ENCODE measurements around the gene DZIP1L. TPM values are rescaled to one million over a fixed set of nuclear protein-coding genes. Genes with fewer than 3 reads are reported as not detected.

The DZIP1L gene
- total and polyA plus RNA-seq, 9 donors: 4.9 to 29.0 (median 18.9) TPM

DNA sequence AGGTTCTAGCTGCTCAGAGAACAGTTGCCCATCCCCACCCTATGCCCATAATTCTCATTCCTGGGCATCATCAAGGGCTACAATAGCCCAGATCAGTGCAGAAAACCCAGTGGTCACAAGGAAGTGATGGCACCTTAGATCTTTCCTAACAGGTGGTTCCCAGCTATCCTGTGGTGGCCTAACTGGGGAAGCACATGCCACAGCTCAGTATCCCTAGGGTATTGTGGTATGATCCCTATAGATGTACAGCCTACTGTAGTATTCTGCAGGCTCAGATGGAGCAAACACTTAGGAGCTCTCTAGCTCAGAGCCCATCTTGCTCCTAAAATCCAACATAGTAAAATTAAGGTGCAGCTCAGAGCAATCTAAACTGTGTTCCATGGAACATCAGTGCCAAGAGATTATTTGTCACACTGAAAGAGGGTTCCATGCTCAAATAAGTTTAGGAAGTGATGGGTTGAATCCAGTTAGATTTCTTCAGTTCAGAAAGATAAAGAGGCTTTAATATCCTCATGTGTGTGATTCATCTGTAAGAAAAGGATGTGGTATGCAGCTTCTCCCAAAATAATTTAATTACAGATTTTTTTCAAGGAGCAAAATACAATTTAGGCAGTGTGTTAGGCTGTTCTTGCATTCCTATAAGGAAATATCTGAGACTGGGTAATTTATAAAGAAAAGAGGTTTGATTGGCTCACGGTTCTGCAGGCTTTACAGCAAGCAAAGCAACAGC is 12.4 kb upstream of the DZIP1L start:
- no peaks in the 10 kb centered on the region for H3K9me3 ChIP-seq
- 79 to 94% (median 83%) methylated on average over 1 of the region's 1 CpG for WGBS, 3 donors
- no peak overlapping the region for H3K27ac ChIP-seq
- no peaks in the 10 kb centered on the region for H3K27me3 ChIP-seq
- H3K36me3 ChIP-seq: no peaks in the 10 kb centered on the region
- TF ChIP-seq, protein P1, sequence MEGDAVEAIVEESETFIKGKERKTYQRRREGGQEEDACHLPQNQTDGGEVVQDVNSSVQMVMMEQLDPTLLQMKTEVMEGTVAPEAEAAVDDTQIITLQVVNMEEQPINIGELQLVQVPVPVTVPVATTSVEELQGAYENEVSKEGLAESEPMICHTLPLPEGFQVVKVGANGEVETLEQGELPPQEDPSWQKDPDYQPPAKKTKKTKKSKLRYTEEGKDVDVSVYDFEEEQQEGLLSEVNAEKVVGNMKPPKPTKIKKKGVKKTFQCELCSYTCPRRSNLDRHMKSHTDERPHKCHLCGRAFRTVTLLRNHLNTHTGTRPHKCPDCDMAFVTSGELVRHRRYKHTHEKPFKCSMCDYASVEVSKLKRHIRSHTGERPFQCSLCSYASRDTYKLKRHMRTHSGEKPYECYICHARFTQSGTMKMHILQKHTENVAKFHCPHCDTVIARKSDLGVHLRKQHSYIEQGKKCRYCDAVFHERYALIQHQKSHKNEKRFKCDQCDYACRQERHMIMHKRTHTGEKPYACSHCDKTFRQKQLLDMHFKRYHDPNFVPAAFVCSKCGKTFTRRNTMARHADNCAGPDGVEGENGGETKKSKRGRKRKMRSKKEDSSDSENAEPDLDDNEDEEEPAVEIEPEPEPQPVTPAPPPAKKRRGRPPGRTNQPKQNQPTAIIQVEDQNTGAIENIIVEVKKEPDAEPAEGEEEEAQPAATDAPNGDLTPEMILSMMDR (IDR thresholded peaks at IDR 0.05): no peak
- TF ChIP-seq POLR2A (IDR thresholded peaks at IDR 0.05): no peak
- no peak for TF ChIP-seq EP300 (IDR thresholded peaks at IDR 0.05)
- DNase-seq: no peak
- H3K4me1 ChIP-seq (ENCODE audit: insufficient read depth): peaks cover 3% of the 10 kb centered on the region
- H3K4me3 ChIP-seq: no peak overlapping the region
- intact Hi-C loops (cut with DNase I): loop anchor here in 1 of 4 donors (10.0 kb wide), 1 partner anchor 127 kb away; no protein-coding TSS in a partner anchor

DNA sequence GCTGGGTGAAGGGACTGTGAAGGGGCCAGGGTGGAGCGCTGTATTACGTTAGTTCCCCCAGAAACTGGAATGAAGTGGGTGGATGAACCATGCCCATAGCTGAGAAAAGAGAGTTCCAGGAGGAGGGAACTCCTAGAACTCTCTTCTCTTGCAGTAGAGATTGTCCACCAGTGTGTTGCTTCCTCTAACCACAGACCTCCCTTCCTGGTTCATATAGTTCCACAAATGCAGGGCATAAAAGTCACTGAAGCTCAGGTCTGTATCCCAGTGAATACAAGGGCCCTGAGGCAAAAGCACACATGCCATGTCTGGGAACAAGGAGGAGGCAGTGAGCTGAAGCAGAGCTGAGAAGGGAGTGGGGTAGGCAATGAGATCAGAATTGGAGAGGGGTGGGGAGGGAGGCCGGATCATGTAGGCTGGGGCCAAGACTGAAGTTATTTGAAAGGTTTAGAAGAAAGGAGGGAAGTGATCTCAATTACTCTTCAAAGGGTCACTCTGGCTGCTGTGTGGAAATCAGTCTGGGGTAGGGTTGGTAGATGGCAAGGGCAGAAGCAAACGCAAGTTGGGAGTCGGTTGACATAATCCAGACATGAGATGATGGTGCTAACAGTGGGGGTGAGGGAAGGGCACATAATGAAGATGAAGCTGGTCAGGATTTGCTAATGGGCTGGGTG is 10.3 kb upstream of the DZIP1L start:
- no peak overlapping the region for H3K27ac ChIP-seq
- no peaks in the 10 kb centered on the region for H3K9me3 ChIP-seq
- no peaks in the 10 kb centered on the region for H3K36me3 ChIP-seq
- TF ChIP-seq POLR2A (IDR thresholded peaks at IDR 0.05): no peak
- TF ChIP-seq, protein P1 (IDR thresholded peaks at IDR 0.05): no peak
- 32 to 38% (median 34%) methylated on average over 5 of the region's 5 CpGs for WGBS, 3 donors
- H3K27me3 ChIP-seq: no peaks in the 10 kb centered on the region
- no peak for DNase-seq
- peaks cover 3% of the 10 kb centered on the region for H3K4me1 ChIP-seq (ENCODE audit: insufficient read depth)
- H3K4me3 ChIP-seq: no peak overlapping the region
- intact Hi-C loops (cut with DNase I): loop anchor here in 1 of 4 donors (10.0 kb wide), 1 partner anchor 129 kb away; no protein-coding TSS in a partner anchor

DNA sequence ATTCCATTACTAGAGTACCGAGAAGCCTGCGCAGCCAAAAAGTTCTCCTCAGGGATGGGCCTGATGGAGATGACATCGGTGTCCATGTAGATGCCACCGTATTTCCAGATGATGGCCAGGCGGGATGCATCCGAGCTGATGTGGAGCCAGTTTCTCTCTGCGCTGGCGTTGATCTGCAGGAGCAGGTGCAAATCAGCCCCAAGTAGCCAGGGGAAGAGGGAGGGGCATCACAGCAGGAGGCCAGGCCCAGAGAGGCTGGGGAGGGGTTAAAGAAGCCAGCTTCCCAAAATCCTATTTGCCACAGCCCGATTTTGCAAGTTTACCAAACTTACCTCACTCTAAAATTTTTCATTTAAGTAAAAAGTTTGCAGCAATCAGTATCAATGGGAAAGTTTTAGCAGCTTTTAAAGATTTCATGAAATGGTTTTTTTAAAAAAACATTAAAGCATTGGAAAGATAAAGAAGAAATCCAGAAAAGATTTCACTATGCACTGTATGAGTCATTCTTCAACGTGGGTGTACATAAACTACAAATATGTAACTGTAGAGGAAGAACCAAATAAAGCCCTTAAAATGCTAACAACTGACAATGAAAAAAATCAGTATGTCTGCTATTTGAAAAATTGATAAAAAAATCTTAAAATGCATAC is 9.4 kb upstream of the DZIP1L start:
- no peak overlapping the region for H3K27ac ChIP-seq
- WGBS, 3 donors: 63 to 70% (median 70%) methylated on average over 10 of the region's 10 CpGs
- intact Hi-C loops (cut with DNase I): loop anchor here in 1 of 4 donors (10.0 kb wide), 1 partner anchor 130 kb away; no protein-coding TSS in a partner anchor
- H3K36me3 ChIP-seq: no peaks in the 10 kb centered on the region
- H3K9me3 ChIP-seq: no peaks in the 10 kb centered on the region
- H3K4me3 ChIP-seq: no peak overlapping the region
- peaks cover 3% of the 10 kb centered on the region for H3K4me1 ChIP-seq (ENCODE audit: insufficient read depth)
- no peak for DNase-seq
- TF ChIP-seq EP300 (IDR thresholded peaks at IDR 0.05) (no peak), POLR2A (IDR thresholded peaks at IDR 0.05) (no peak)
- TF ChIP-seq, protein P1 (IDR thresholded peaks at IDR 0.05): no peak
- no peaks in the 10 kb centered on the region for H3K27me3 ChIP-seq

DNA sequence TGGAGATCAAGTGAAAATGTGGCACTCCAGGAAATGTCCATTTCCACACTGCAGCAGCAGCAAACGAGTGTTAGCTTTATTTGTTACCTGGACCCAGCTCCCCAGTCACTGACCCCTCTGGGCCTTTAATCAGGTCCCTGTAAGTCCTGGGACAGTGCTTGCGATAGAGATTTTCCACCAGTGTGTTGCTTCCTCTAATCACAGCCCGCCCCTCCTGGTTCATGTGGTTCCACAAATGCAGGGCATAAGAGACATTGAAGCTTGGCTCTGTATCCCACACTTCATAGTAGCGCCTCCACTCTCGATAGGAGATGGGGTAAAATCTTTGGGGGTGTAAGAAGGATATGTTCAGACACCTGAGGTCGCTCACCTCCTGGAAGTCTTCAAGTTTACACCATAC is 8.8 kb upstream of the DZIP1L start:
- Histone ChIP-seq H3K9me3 (no peaks in the 10 kb centered on the region), H3K27ac (no peak overlapping the region), H3K36me3 (no peaks in the 10 kb centered on the region), H3K4me1 (ENCODE audit: insufficient read depth) (peaks cover 3% of the 10 kb centered on the region), H3K4me3 (no peak overlapping the region), H3K27me3 (no peaks in the 10 kb centered on the region)
- TF ChIP-seq POLR2A (IDR thresholded peaks at IDR 0.05): no peak
- TF ChIP-seq, protein P1 (IDR thresholded peaks at IDR 0.05): no peak
- TF ChIP-seq EP300 (IDR thresholded peaks at IDR 0.05): no peak
- DNase-seq: no peak
- intact Hi-C loops (cut with DNase I): loop anchor here in 1 of 4 donors (10.0 kb wide), 1 partner anchor 131 kb away; no protein-coding TSS in a partner anchor
- WGBS, 3 donors: 94 to 97% (median 96%) methylated on average over 6 of the region's 6 CpGs
